Progenitor cell of endocrine pancreas (in vitro differentiated cells): ENCODE measurements around the gene SYT9. TPM values are rescaled to one million over a fixed set of nuclear protein-coding genes. Genes with fewer than 3 reads are reported as not detected.

Experiments
- DNase-seq: peaks from one replicate; pipeline ENCODE4 v3.0.0; 2021; ENCODE audit warnings: low spot score; ENCODE audit not compliant: unreplicated experiment
- H3K27ac Mint-ChIP-seq: 2 replicates; pipeline ENCODE4 v1.8.0; 2021; ENCODE audit warnings: mild to moderate bottlenecking, moderate library complexity, mixed read lengths
- H3K27me3 Mint-ChIP-seq: 2 replicates; pipeline ENCODE4 v1.8.0; 2021; ENCODE audit warnings: mixed read lengths
- H3K36me3 Mint-ChIP-seq: 2 replicates; pipeline ENCODE4 v1.8.0; 2022; ENCODE audit warnings: mixed read lengths; ENCODE audit not compliant: insufficient read depth
- H3K4me1 Mint-ChIP-seq: 2 replicates; pipeline ENCODE4 v1.8.0; 2021; ENCODE audit warnings: low read depth, mixed read lengths
- H3K4me3 Mint-ChIP-seq: 2 replicates; pipeline ENCODE4 v1.8.0; 2021; ENCODE audit warnings: low read depth, mild to moderate bottlenecking, moderate library complexity, mixed read lengths
- H3K9me3 Mint-ChIP-seq: 2 replicates; pipeline ENCODE4 v1.8.0; 2021; ENCODE audit warnings: low read depth, mixed read lengths
- CTCF ChIP-seq: fragments of 200-600 bp; sonication (generic); IDR thresholded peaks from one replicate; pipeline ENCODE4 v1.5.0; 2021; ENCODE audit warnings: antibody characterized with exemption, mild to moderate bottlenecking; ENCODE audit not compliant: unreplicated experiment
- total RNA-seq: library from RNA; stranded (reverse); gene quantifications from 2 replicates; pipeline ENCODE4 v1.2.1, GENCODE V29; 2021

Gene SYT9
- total RNA-seq, 1 donor from 2014 or later, result 0.57 TPM

GRCh38 chr11:7418906-7419305, 167.2 kb downstream of the SYT9 start:
- Mint-ChIP-seq H3K4me1 (peaks cover 5% of the 10 kb centered on the region), H3K9me3 (no peaks in the 10 kb centered on the region), H3K36me3 (no peaks in the 10 kb centered on the region), H3K27ac (no peak overlapping the region), H3K4me3 (no peak overlapping the region), H3K27me3 (no peaks in the 10 kb centered on the region)
- DNase-seq, result no peak
- TF ChIP-seq CTCF, result no peak

DNA sequence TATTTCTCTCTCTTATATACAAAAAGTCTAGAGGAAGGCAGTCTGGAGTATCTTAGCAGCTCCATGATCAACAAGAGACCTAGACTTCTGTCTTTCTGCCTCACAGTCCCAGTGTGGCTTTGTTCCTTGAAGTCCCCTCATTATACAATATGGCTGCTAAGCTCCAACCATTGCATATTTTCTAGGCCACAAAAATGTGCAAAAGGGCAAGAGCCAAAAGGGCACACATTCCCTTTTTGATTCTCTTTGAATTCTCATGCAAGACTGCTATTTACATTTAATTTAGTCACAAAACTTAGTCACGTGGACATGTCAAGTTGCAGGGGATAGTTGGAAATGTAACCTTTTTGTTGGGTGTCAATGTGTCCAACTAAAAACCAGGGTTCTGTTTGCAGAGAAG, 169.4 kb downstream of the SYT9 start:
- no peak for TF ChIP-seq CTCF
- Mint-ChIP-seq H3K9me3 (no peaks in the 10 kb centered on the region), H3K27ac (no peak overlapping the region), H3K27me3 (no peaks in the 10 kb centered on the region), H3K4me3 (no peak overlapping the region), H3K36me3 (no peaks in the 10 kb centered on the region), H3K4me1 (no peaks in the 10 kb centered on the region)
- DNase-seq, result no peak

DNA sequence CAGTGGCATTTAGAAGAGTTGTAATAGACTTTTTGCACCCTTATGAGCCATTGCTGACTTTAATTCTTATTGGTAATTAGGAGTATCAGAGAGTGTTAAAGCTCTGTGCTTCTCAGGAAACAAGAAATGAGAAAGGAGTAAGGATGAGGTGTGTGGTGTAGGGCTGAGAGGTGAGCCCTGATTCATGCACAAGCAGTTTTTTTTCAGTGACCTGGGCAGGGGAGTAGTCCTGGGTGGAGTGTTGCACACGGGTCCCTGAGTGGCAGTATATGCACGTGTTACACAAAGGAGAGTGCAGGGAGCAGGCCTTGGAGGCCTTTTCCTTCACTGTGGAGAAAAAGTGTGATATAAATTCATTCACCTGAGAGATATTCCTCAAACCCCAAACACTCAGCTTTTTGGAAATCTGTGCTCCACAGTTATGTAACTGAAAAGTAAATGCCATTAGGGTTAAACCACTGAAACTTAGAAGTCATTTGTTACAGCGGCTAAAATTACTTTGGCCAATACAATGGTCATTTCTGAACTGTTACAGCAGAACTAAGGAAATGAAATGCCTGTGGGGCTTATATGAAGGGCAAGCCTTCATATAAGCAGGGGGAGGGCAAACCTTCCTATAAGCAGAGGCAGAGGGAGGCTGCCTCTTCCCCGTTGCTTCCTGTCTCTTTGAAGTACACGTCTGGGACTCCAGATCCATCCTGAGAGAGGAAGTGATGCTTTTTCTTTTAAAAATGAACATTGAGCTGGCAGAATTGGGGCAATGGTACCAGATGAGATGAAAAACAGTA, 171.0 kb downstream of the SYT9 start:
- no peaks in the 10 kb centered on the region for H3K27me3 Mint-ChIP-seq
- no peaks in the 10 kb centered on the region for H3K9me3 Mint-ChIP-seq
- no peak overlapping the region for H3K4me3 Mint-ChIP-seq

DNA sequence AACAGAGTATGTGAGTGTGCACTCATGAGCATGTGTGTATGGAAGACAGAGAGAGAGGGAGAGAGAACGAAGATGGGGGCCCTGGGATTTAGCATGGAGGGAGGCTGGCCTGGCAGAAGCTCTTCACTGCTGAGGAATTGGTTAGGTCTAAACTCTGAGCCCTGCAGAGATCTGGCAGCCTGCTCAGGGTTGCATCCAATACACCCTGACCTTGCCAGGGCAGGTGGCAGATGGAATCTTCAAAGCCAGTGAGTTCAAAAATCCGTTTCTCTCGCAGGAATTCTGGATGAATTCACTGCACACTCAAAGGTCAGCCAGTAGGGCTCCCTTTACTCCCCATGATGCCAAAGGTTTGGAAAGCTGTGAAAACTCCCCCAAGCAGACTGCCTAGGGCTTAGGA, 172.2 kb downstream of the SYT9 start:
- Mint-ChIP-seq H3K4me1 (no peaks in the 10 kb centered on the region), H3K27me3 (no peaks in the 10 kb centered on the region), H3K36me3 (no peaks in the 10 kb centered on the region), H3K9me3 (no peaks in the 10 kb centered on the region), H3K27ac (no peak overlapping the region), H3K4me3 (no peak overlapping the region)
- no peak for TF ChIP-seq CTCF
- DNase-seq, result no peak

More for the DNA sequence above, 171.0 kb downstream of the SYT9 start:
- H3K36me3 Mint-ChIP-seq, result no peaks in the 10 kb centered on the region
- no peak overlapping the region for H3K27ac Mint-ChIP-seq
- H3K4me1 Mint-ChIP-seq, result no peaks in the 10 kb centered on the region
- DNase-seq, result no peak
- TF ChIP-seq CTCF, result peak; percentile 13

DNA sequence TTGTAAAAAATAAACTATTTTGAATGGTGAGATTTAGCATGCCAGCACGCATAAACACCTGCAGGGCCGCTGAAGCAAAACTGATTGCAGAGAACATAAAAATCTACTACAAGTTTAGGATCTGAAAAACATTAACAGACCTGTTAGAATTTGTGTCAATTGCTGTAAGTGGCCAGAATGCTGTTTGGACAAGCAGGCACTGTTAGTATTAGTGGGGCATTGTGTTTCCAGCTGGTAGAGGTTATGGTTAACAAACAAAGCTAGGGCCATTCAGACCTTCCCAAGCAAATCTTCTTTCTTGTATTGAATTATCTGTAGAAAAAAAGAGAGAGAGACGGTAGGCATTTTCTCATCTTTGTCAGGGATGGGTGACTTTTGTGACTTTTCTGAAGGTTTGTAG, 176.0 kb downstream of the SYT9 start:
- no peak overlapping the region for H3K4me3 Mint-ChIP-seq
- no peak for TF ChIP-seq CTCF
- H3K27me3 Mint-ChIP-seq, result no peaks in the 10 kb centered on the region
- no peaks in the 10 kb centered on the region for H3K9me3 Mint-ChIP-seq
- no peaks in the 10 kb centered on the region for H3K36me3 Mint-ChIP-seq
- H3K27ac Mint-ChIP-seq, result no peak overlapping the region
- no peak for DNase-seq
- H3K4me1 Mint-ChIP-seq, result no peaks in the 10 kb centered on the region
